ENCODE data around the gene PMS2. TPM values are rescaled to one million over a fixed set of nuclear protein-coding genes. Genes with fewer than 3 reads are reported as not detected.

Gene PMS2
- total and polyA plus RNA-seq, 9 of the 15 experiments (the other 6 are each of a cell fraction or from before 2014, with no cell fraction given), result 4.9 to 27.6 (median 16.5) TPM

GRCh38 chr7:6008668-6009611, at the start of gene PMS2, which contains the start of gene AIMP2 (continued):
- TF ChIP-seq, protein P1, sequence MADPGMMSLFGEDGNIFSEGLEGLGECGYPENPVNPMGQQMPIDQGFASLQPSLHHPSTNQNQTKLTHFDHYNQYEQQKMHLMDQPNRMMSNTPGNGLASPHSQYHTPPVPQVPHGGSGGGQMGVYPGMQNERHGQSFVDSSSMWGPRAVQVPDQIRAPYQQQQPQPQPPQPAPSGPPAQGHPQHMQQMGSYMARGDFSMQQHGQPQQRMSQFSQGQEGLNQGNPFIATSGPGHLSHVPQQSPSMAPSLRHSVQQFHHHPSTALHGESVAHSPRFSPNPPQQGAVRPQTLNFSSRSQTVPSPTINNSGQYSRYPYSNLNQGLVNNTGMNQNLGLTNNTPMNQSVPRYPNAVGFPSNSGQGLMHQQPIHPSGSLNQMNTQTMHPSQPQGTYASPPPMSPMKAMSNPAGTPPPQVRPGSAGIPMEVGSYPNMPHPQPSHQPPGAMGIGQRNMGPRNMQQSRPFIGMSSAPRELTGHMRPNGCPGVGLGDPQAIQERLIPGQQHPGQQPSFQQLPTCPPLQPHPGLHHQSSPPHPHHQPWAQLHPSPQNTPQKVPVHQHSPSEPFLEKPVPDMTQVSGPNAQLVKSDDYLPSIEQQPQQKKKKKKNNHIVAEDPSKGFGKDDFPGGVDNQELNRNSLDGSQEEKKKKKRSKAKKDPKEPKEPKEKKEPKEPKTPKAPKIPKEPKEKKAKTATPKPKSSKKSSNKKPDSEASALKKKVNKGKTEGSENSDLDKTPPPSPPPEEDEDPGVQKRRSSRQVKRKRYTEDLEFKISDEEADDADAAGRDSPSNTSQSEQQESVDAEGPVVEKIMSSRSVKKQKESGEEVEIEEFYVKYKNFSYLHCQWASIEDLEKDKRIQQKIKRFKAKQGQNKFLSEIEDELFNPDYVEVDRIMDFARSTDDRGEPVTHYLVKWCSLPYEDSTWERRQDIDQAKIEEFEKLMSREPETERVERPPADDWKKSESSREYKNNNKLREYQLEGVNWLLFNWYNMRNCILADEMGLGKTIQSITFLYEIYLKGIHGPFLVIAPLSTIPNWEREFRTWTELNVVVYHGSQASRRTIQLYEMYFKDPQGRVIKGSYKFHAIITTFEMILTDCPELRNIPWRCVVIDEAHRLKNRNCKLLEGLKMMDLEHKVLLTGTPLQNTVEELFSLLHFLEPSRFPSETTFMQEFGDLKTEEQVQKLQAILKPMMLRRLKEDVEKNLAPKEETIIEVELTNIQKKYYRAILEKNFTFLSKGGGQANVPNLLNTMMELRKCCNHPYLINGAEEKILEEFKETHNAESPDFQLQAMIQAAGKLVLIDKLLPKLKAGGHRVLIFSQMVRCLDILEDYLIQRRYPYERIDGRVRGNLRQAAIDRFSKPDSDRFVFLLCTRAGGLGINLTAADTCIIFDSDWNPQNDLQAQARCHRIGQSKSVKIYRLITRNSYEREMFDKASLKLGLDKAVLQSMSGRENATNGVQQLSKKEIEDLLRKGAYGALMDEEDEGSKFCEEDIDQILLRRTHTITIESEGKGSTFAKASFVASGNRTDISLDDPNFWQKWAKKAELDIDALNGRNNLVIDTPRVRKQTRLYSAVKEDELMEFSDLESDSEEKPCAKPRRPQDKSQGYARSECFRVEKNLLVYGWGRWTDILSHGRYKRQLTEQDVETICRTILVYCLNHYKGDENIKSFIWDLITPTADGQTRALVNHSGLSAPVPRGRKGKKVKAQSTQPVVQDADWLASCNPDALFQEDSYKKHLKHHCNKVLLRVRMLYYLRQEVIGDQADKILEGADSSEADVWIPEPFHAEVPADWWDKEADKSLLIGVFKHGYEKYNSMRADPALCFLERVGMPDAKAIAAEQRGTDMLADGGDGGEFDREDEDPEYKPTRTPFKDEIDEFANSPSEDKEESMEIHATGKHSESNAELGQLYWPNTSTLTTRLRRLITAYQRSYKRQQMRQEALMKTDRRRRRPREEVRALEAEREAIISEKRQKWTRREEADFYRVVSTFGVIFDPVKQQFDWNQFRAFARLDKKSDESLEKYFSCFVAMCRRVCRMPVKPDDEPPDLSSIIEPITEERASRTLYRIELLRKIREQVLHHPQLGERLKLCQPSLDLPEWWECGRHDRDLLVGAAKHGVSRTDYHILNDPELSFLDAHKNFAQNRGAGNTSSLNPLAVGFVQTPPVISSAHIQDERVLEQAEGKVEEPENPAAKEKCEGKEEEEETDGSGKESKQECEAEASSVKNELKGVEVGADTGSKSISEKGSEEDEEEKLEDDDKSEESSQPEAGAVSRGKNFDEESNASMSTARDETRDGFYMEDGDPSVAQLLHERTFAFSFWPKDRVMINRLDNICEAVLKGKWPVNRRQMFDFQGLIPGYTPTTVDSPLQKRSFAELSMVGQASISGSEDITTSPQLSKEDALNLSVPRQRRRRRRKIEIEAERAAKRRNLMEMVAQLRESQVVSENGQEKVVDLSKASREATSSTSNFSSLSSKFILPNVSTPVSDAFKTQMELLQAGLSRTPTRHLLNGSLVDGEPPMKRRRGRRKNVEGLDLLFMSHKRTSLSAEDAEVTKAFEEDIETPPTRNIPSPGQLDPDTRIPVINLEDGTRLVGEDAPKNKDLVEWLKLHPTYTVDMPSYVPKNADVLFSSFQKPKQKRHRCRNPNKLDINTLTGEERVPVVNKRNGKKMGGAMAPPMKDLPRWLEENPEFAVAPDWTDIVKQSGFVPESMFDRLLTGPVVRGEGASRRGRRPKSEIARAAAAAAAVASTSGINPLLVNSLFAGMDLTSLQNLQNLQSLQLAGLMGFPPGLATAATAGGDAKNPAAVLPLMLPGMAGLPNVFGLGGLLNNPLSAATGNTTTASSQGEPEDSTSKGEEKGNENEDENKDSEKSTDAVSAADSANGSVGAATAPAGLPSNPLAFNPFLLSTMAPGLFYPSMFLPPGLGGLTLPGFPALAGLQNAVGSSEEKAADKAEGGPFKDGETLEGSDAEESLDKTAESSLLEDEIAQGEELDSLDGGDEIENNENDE (IDR thresholded peaks at IDR 0.05; ENCODE audit: low read depth, low read length), result no peak
- peak; percentile 96 for TF ChIP-seq NR2C1 (IDR thresholded peaks at IDR 0.05)
- peak; percentile 97 for TF ChIP-seq NR2C1 (tag; IDR thresholded peaks at IDR 0.05)
- 0 out of 2 replicates have a peak, but pooled peaks have one; percentile 18 for TF ChIP-seq SRSF1 (IDR thresholded peaks at IDR 0.05; ENCODE audit: low read depth, low read length)
- TF ChIP-seq EP400 (IDR thresholded peaks at IDR 0.05), result peak; percentile 100
- TF ChIP-seq ZMIZ1 (IDR thresholded peaks at IDR 0.05; ENCODE audit: low read depth in 2 of 2, low read length in 2 of 2), result no peak
- no peak for TF ChIP-seq NUFIP1 (IDR thresholded peaks at IDR 0.05; ENCODE audit: partially characterized antibody)
- no peak for TF ChIP-seq ELF4 (CRISPR knock-in tag; IDR thresholded peaks at IDR 0.05)
